OCI-LY1 (cell line): ENCODE data around the gene TRAPPC12.

Source experiments
- H2AFZ ChIP-seq: fragments of 200-600 bp; sonication (generic), shearing (Covaris generic); 2 replicates; pipeline ENCODE4 v1.6.0; 2014; ENCODE audit warnings: antibody characterized with exemption, mild to moderate bottlenecking, low read length
- H3F3A ChIP-seq: fragments of 200-600 bp; sonication (generic), shearing (Covaris generic); 2 replicates; pipeline ENCODE4 v1.6.0; 2014; ENCODE audit warnings: mild to moderate bottlenecking, antibody characterized with exemption, low read length, moderate library complexity; ENCODE audit not compliant: insufficient read depth
- H3K27ac ChIP-seq: fragments of 200-600 bp; sonication (generic); 2 replicates; pipeline ENCODE4 v1.5.1; 2014; ENCODE audit warnings: low read length, mixed run types, mild to moderate bottlenecking, low read depth; ENCODE audit not compliant: poor library complexity, severe bottlenecking
- H3K27me3 ChIP-seq: fragments of 200-600 bp; sonication (generic); 2 replicates; pipeline ENCODE4 v1.6.0; 2014; ENCODE audit warnings: antibody characterized with exemption, mild to moderate bottlenecking, low read length, moderate library complexity; ENCODE audit not compliant: insufficient read depth
- H3K36me3 ChIP-seq: fragments of 200-600 bp; sonication (generic); 2 replicates; pipeline ENCODE4 v1.6.1; 2014; ENCODE audit warnings: mild to moderate bottlenecking, antibody characterized with exemption, low read length, moderate library complexity, mixed read lengths; ENCODE audit not compliant: insufficient read depth
- H3K4me1 ChIP-seq: fragments of 200-600 bp; sonication (generic); 2 replicates; pipeline ENCODE4 v1.5.1; 2014; ENCODE audit warnings: mild to moderate bottlenecking, low read length, moderate library complexity; ENCODE audit not compliant: insufficient read depth, severe bottlenecking
- H3K4me2 ChIP-seq: fragments of 200-600 bp; sonication (generic), shearing (Covaris generic); 2 replicates; pipeline ENCODE4 v1.6.1; 2014; ENCODE audit warnings: low read length
- H3K4me3 ChIP-seq: fragments of 200-600 bp; sonication (generic); 2 replicates; pipeline ENCODE4 v1.5.1; 2014; ENCODE audit warnings: low read length, low read depth, mild to moderate bottlenecking, mixed read lengths; ENCODE audit not compliant: poor library complexity, severe bottlenecking
- H3K79me2 ChIP-seq: fragments of 200-600 bp; shearing (Covaris generic); 2 replicates; pipeline ENCODE4 v1.6.1; 2016; ENCODE audit warnings: mixed run types, low read length, mixed read lengths; ENCODE audit not compliant: insufficient read depth
- H3K9ac ChIP-seq: fragments of 200-600 bp; sonication (generic), shearing (Covaris generic); 2 replicates; pipeline ENCODE4 v1.6.1; 2014; ENCODE audit warnings: mild to moderate bottlenecking, low read length, mixed read lengths
- H3K9me2 ChIP-seq: fragments of 200-600 bp; sonication (generic), shearing (Covaris generic); 2 replicates; pipeline ENCODE4 v1.6.1; 2014; ENCODE audit warnings: low read depth, mild to moderate bottlenecking, low read length, mixed read lengths
- H3K9me3 ChIP-seq: fragments of 200-600 bp; shearing (Covaris generic); 2 replicates; pipeline ENCODE4 v1.6.1; 2014; ENCODE audit warnings: low read length, mixed read lengths
- H4K20me1 ChIP-seq: fragments of 200-600 bp; sonication (generic), shearing (Covaris generic); 2 replicates; pipeline ENCODE4 v1.6.0; 2016; ENCODE audit warnings: mild to moderate bottlenecking, low read length; ENCODE audit not compliant: insufficient read depth
- EZH2 ChIP-seq: fragments of 200-600 bp; sonication (generic), shearing (Covaris generic); IDR thresholded peaks from 2 replicates; pipeline ENCODE4 v1.8.0; 2017; ENCODE audit warnings: borderline replicate concordance, mixed run types, mild to moderate bottlenecking, antibody characterized with exemption, low read length, moderate library complexity, mixed read lengths
- TF ChIP-seq, protein P1 (sequence below): fragments of 200-600 bp; sonication (generic), shearing (Covaris generic); IDR thresholded peaks from 2 replicates; pipeline ENCODE4 v1.5.1; 2017; ENCODE audit warnings: mild to moderate bottlenecking, antibody characterized with exemption, low read length, moderate library complexity, mixed read lengths

The TRAPPC12 gene

DNA sequence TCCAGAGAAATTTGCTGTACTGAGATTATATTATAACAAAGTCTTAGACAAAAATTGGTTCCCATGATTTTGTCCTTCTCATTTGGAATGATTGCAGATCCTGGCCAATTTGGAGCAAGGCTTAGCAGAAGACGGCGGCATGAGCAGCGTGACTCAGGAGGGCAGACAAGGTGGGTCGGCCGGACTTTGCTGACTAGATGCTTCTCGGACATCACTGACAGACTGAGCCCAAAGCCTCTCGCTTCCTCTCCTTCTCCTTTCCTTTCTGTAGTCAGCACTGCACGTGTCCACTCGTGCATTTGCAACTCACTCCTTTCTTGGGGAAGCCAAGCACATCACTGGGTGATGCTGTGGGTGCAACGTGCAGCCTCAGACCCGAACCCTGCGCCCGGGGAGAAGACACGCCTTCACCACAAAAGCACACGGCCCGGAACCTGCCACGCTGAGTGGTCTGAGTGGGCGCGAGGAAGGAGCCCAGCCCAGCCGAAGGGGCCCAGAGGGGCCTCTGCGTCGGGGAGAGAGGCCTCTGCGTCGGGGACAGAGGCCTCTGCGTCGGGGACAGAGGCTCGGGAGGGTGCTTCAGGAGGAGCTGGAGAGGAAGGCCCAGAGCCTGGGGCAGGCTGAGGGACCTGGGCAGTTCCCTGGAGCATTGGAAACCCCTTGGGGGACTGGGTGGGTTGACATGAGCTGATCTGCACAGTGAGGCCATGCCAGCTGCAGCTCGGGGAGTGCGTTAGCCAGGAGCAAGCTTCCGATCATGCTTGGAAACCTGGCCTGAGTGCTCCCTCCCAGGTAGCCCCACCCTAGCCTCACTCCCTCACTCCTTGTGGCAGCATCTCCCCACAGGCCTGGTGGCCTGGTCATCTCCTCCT lies 78.3 kb downstream of the TRAPPC12 start:
- Histone ChIP-seq H3K4me3 (no peak overlapping the region), H3K79me2 (no peaks in the 10 kb centered on the region), H4K20me1 (no peaks in the 10 kb centered on the region)

DNA sequence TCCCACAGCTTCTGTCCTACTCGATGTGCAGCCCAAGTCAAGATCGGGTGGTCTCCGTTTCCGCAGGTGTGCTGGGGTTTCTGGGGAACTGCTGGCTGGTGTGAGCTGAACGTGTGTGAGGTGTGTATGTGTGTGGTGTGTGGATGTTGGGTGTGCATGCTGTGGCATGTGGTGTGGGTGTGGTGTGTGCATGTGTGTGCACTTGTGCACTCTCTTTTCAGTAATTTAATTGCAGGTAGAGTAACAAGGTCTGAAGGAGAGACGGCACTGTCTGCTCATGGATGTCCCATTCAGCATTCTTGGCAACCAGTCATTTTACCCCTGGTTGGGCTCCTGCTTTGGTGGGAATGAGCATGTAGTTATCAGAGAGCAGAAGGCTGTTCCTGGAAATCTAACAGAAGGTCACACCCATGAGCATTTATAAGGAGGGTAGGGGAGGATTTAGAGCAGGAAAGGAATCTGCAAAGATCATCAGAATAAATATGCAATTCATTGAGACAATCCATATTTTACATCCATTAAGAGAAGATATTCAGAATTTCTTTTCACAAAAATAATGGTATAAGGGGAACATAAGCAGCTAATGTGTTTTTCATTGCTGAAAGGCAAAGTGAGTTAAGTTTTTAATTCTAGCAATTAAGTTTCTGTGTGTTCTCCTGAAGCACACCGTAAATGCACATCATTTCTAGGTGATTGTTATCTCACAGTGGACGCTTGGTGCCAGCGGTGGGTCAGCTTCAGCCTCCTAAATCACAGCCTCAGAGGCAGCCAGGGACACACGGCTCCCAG lies 79.1 kb downstream of the TRAPPC12 start:
- H3K36me3 ChIP-seq: peaks cover 25% of the 10 kb centered on the region
- no peaks in the 10 kb centered on the region for H3K9me3 ChIP-seq
- H3K4me1 ChIP-seq: peaks cover 27% of the 10 kb centered on the region
- no peak overlapping the region for H3K4me2 ChIP-seq
- no peak overlapping the region for H3K27ac ChIP-seq
- no peaks in the 10 kb centered on the region for H3F3A ChIP-seq
- TF ChIP-seq, protein P1, sequence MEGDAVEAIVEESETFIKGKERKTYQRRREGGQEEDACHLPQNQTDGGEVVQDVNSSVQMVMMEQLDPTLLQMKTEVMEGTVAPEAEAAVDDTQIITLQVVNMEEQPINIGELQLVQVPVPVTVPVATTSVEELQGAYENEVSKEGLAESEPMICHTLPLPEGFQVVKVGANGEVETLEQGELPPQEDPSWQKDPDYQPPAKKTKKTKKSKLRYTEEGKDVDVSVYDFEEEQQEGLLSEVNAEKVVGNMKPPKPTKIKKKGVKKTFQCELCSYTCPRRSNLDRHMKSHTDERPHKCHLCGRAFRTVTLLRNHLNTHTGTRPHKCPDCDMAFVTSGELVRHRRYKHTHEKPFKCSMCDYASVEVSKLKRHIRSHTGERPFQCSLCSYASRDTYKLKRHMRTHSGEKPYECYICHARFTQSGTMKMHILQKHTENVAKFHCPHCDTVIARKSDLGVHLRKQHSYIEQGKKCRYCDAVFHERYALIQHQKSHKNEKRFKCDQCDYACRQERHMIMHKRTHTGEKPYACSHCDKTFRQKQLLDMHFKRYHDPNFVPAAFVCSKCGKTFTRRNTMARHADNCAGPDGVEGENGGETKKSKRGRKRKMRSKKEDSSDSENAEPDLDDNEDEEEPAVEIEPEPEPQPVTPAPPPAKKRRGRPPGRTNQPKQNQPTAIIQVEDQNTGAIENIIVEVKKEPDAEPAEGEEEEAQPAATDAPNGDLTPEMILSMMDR: no peak
- TF ChIP-seq EZH2: no peak
- no peak overlapping the region for H3K9ac ChIP-seq
- no peaks in the 10 kb centered on the region for H4K20me1 ChIP-seq
- no peaks in the 10 kb centered on the region for H3K27me3 ChIP-seq
- H3K79me2 ChIP-seq: no peaks in the 10 kb centered on the region
- no peak overlapping the region for H3K4me3 ChIP-seq
- no peaks in the 10 kb centered on the region for H3K9me2 ChIP-seq
- no peak overlapping the region for H2AFZ ChIP-seq

More for the DNA sequence above, 78.3 kb downstream of the TRAPPC12 start:
- TF ChIP-seq EZH2: no peak
- TF ChIP-seq, protein P1: no peak
- Histone ChIP-seq H3K9ac (no peak overlapping the region), H3K9me3 (no peaks in the 10 kb centered on the region), H3K27me3 (no peaks in the 10 kb centered on the region), H3F3A (no peaks in the 10 kb centered on the region), H3K36me3 (peaks cover 32% of the 10 kb centered on the region), H3K27ac (no peak overlapping the region), H3K4me2 (no peak overlapping the region), H2AFZ (no peak overlapping the region), H3K9me2 (no peaks in the 10 kb centered on the region), H3K4me1 (peaks cover 20% of the 10 kb centered on the region)

DNA sequence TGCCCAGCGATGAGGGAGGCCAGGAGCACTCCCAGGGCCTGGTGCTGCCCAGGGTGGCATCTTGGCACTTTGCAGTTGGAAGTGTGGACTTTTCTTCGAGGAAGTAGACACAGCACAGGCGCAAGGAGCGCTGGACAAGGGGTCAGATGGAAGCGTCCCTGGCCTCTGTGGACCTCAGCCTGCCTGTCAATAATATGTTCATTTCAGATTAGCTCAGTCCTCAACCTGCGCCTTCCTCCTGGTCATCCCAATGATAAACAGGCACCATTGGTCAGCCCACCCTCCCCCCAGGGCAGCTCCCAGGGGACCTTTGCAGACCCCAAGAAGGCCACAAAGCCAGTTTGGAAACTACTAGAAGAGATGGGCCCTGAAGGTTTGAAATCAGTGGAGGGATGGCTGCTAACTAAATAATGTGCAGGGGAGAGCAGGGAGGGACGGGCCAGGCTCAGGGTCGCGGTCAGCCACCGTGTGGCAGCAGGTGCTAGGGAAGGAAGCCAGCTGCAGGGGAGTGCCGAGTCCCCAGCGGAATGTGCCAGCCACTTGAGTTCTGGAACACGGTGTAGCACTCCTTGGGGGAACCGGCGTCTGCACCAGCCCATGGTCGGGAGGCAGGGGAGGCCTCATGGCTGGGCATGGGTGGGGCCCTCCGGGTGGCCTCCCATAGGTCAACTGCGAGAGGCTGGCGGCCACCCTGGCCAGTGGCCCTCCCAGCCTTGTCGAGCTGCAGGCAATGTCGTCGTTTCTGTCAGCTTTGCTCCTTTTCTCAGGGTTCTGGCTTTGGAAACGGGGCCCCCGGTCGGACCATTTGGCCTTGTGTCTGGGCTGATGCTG lies 79.9 kb downstream of the TRAPPC12 start:
- Histone ChIP-seq H3K4me2 (no peak overlapping the region), H3K27ac (no peak overlapping the region), H3K9ac (no peak overlapping the region), H2AFZ (no peak overlapping the region), H4K20me1 (no peaks in the 10 kb centered on the region), H3K79me2 (no peaks in the 10 kb centered on the region), H3K4me3 (no peak overlapping the region), H3F3A (no peaks in the 10 kb centered on the region), H3K27me3 (no peaks in the 10 kb centered on the region), H3K4me1 (peaks cover 27% of the 10 kb centered on the region), H3K9me3 (no peaks in the 10 kb centered on the region), H3K9me2 (no peaks in the 10 kb centered on the region), H3K36me3 (peaks cover 25% of the 10 kb centered on the region)
- TF ChIP-seq, protein P1: no peak
- no peak for TF ChIP-seq EZH2
